Coronary artery (tissue), 2 donors: ENCODE data around the gene RRP1B.
A peak's percentile ranks its signal among the peaks of the same experiment; 100 is the strongest.

Source experiments
- DNase-seq: peaks from one replicate; pipeline ENCODE4 v3.0.0-alpha.2; 2017; ENCODE audit warnings: low spot score
- H3K27ac ChIP-seq, 2 donors: fragments of 200-600 bp; sonication (generic); one replicate each; pipeline ENCODE4 v1.5.1; 2016 to 2019
- H3K4me3 ChIP-seq: fragments of 200-600 bp; sonication (generic); 2 replicates; pipeline ENCODE4 v1.5.1; 2016; ENCODE audit warnings: mild to moderate bottlenecking, moderate library complexity
- CTCF ChIP-seq: fragments of 200-600 bp; sonication (generic); IDR thresholded peaks from one replicate; pipeline ENCODE4 v1.5.1; 2019; ENCODE audit warnings: antibody characterized with exemption

Gene RRP1B

GRCh38 chr21:43640400-43640799, 19.0 kb upstream of the RRP1B start:
- H3K4me3 ChIP-seq, result no peak overlapping the region
- H3K27ac ChIP-seq, result no peak overlapping the region
- DNase-seq, result no peak
- no peak for TF ChIP-seq CTCF

GRCh38 chr21:43643193-43643592, 16.2 kb upstream of the RRP1B start:
- Histone ChIP-seq H3K27ac (no peak overlapping the region), H3K4me3 (no peak overlapping the region)
- no peak for TF ChIP-seq CTCF
- DNase-seq, result no peak

GRCh38 chr21:43644071-43644470, 15.3 kb upstream of the RRP1B start:
- Histone ChIP-seq H3K27ac (peak overlapping the region in 1 of 2 donors; percentile 38), H3K4me3 (no peak overlapping the region)
- TF ChIP-seq CTCF, result no peak
- DNase-seq, result no peak

GRCh38 chr21:43644609-43645008, 14.8 kb upstream of the RRP1B start:
- DNase-seq, result no peak
- peak overlapping the region in 1 of 2 donors; percentile 38 for H3K27ac ChIP-seq
- peak overlapping the region; percentile 28 for H3K4me3 ChIP-seq
- no peak for TF ChIP-seq CTCF

GRCh38 chr21:43645136-43645891, 14.0 kb upstream of the RRP1B start:
- peak overlapping the region; percentile 24 to 42 for H3K27ac ChIP-seq
- DNase-seq, result no peak
- no peak for TF ChIP-seq CTCF
- H3K4me3 ChIP-seq, result peak overlapping the region; percentile 23

GRCh38 chr21:43645976-43646375, 13.4 kb upstream of the RRP1B start:
- DNase-seq, result no peak
- Histone ChIP-seq H3K27ac (peak overlapping the region; percentile 26 to 42), H3K4me3 (peak overlapping the region; percentile 23)
- TF ChIP-seq CTCF, result no peak
